ENCODE results near the gene PRELID2. TPM values are rescaled to one million over a fixed set of nuclear protein-coding genes. Genes with fewer than 3 reads are reported as not detected.

PRELID2 gene
- total and polyA plus RNA-seq, 2 experiments from 2014 or later: 15.6 to 24.7 TPM

DNA sequence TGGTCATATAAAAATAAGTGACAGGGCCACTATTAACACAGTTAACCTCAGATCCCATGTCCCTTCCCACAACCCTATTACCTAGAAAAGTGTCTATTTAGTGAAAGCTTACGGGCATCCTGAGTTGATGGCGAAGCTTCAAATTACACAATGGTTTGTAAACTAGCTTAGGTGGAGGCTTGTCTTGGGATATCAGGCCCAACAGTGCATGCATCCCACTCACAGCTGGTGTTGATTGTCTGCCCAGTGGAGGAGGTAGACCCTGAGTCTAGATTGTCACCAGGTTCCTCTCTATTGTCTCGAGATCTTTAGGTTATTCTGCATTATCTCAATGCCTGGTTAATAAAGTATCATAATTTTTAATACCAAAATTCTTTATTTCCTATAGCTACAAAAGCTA, 30.4 kb downstream of the PRELID2 start:
- no peaks in the 10 kb centered on the region for H3K79me2 ChIP-seq
- no peak overlapping the region for H3K27ac ChIP-seq
- no peaks in the 10 kb centered on the region for H3K9me2 ChIP-seq (replicated peaks; ENCODE audit: insufficient read depth)
- H3K4me3 ChIP-seq: no peak overlapping the region
- DNase-seq (ENCODE audit: low spot score): no peak
- H3K36me3 ChIP-seq (replicated peaks; ENCODE audit: insufficient read depth, low read depth): no peaks in the 10 kb centered on the region
- H3K9me3 ChIP-seq (ENCODE audit: low read depth): no peaks in the 10 kb centered on the region
- H3K4me1 ChIP-seq (ENCODE audit: insufficient read depth): no peaks in the 10 kb centered on the region
- H3K4me2 ChIP-seq: no peak overlapping the region
- H4K20me1 ChIP-seq (ENCODE audit: insufficient read depth, poor library complexity, severe bottlenecking): no peaks in the 10 kb centered on the region
- TF ChIP-seq EZH2phosphoT487 (IDR thresholded peaks at IDR 0.05; ENCODE audit: low read depth, severe bottlenecking, unreplicated experiment) (no peak), EZH2 (IDR thresholded peaks at IDR 0.05; ENCODE audit: borderline replicate concordance) (no peak), CTCF (IDR thresholded peaks at IDR 0.05; ENCODE audit: poor library complexity) (no peak)
- H2AFZ ChIP-seq: no peak overlapping the region
- WGBS (ENCODE audit: low lambda C conversion rate, missing lambda C conversion rate): 86% methylated on average over 3 of the region's 3 CpGs
- no peaks in the 10 kb centered on the region for H3K27me3 ChIP-seq

GRCh38 chr5:145803112-145804004, 31.8 kb downstream of the PRELID2 start:
- WGBS (ENCODE audit: low lambda C conversion rate, missing lambda C conversion rate): 90% methylated on average over 9 of the region's 9 CpGs
- Histone ChIP-seq H3K4me2 (no peak overlapping the region), H3K4me3 (no peak overlapping the region), H3K27ac (no peak overlapping the region), H2AFZ (no peak overlapping the region), H3K9me2 (replicated peaks; ENCODE audit: insufficient read depth) (no peaks in the 10 kb centered on the region), H3K9me3 (ENCODE audit: low read depth) (no peaks in the 10 kb centered on the region), H3K79me2 (no peaks in the 10 kb centered on the region), H3K36me3 (replicated peaks; ENCODE audit: insufficient read depth, low read depth) (no peaks in the 10 kb centered on the region), H3K27me3 (no peaks in the 10 kb centered on the region), H3K4me1 (ENCODE audit: insufficient read depth) (no peaks in the 10 kb centered on the region), H4K20me1 (ENCODE audit: insufficient read depth, poor library complexity, severe bottlenecking) (no peaks in the 10 kb centered on the region)
- TF ChIP-seq EZH2phosphoT487 (IDR thresholded peaks at IDR 0.05; ENCODE audit: low read depth, severe bottlenecking, unreplicated experiment): no peak
- TF ChIP-seq EZH2 (IDR thresholded peaks at IDR 0.05; ENCODE audit: borderline replicate concordance): no peak
- no peak for TF ChIP-seq CTCF (IDR thresholded peaks at IDR 0.05; ENCODE audit: poor library complexity)
- no peak for DNase-seq (ENCODE audit: low spot score)

GRCh38 chr5:145801195-145801594, 33.9 kb downstream of the PRELID2 start:
- Histone ChIP-seq H3K27ac (no peak overlapping the region), H3K9me2 (replicated peaks; ENCODE audit: insufficient read depth) (no peaks in the 10 kb centered on the region), H4K20me1 (ENCODE audit: insufficient read depth, poor library complexity, severe bottlenecking) (no peaks in the 10 kb centered on the region), H3K4me2 (no peak overlapping the region), H3K27me3 (no peaks in the 10 kb centered on the region), H3K4me3 (no peak overlapping the region), H2AFZ (no peak overlapping the region), H3K9me3 (ENCODE audit: low read depth) (no peaks in the 10 kb centered on the region), H3K4me1 (ENCODE audit: insufficient read depth) (no peaks in the 10 kb centered on the region), H3K79me2 (no peaks in the 10 kb centered on the region), H3K36me3 (replicated peaks; ENCODE audit: insufficient read depth, low read depth) (no peaks in the 10 kb centered on the region)
- 89% methylated on average over 4 of the region's 4 CpGs for WGBS (ENCODE audit: low lambda C conversion rate, missing lambda C conversion rate)
- TF ChIP-seq EZH2phosphoT487 (IDR thresholded peaks at IDR 0.05; ENCODE audit: low read depth, severe bottlenecking, unreplicated experiment) (no peak), EZH2 (IDR thresholded peaks at IDR 0.05; ENCODE audit: borderline replicate concordance) (no peak), CTCF (IDR thresholded peaks at IDR 0.05; ENCODE audit: poor library complexity) (no peak)
- DNase-seq (ENCODE audit: low spot score): peak; percentile 27

Measured in hepatocyte (in vitro differentiated cells).